Panc1 (cell line): ENCODE data around the gene TRIM31. TPM values are rescaled to one million over a fixed set of nuclear protein-coding genes. Genes with fewer than 3 reads are reported as not detected.
A peak's percentile ranks its signal among the peaks of the same experiment; 100 is the strongest.

Experiments used
- ATAC-seq: fragments of 200-7000 bp; cut with Tn5 transposase; 2 replicates; pipeline ENCODE4 v1.9.1; 2020; ENCODE audit warnings: mild to moderate bottlenecking, moderate library complexity
- BruUV-seq: library from RNA; stranded (reverse); fragments of 400-500 nt; replicated peaks from 2 replicates; lab custom pipeline; 2021; lab: Mats Ljungman, UMichigan
- CTCF ChIA-PET: fragments of 300-600 bp; sonication (Branson Sonifier 250); formaldehyde crosslinking; loops from one replicate; lab custom pipeline; 2022; ENCODE audit warnings: antibody characterized with exemption; lab: Charles Lee
- POLR2A ChIA-PET: fragments of 300-600 bp; sonication (Branson Sonifier 250); formaldehyde crosslinking; loops from one replicate; lab custom pipeline; 2022; ENCODE audit warnings: antibody characterized with exemption; lab: Charles Lee
- DNase-seq: peaks from one replicate; pipeline ENCODE4 v3.0.0-alpha.2; 2010; ENCODE audit warnings: low read depth, low spot score
- H3K27ac ChIP-seq: 2 replicates; pipeline ENCODE4 v1.5.1; 2011; ENCODE audit warnings: mild to moderate bottlenecking, low read length, inconsistent platforms
- H3K27me3 ChIP-seq: fragments of 200-500 bp; sonication (Bioruptor generic); 2 replicates; pipeline ENCODE4 v1.6.0; 2014; ENCODE audit warnings: low read length, inconsistent platforms; ENCODE audit not compliant: control insufficient read depth, insufficient read depth
- H3K36me3 ChIP-seq: fragments of 200-500 bp; sonication (Bioruptor generic); 2 replicates; pipeline ENCODE4 v1.5.1; 2014; ENCODE audit warnings: inconsistent platforms, mild to moderate bottlenecking, low read length, moderate library complexity; ENCODE audit not compliant: control insufficient read depth, insufficient read depth
- H3K4me1 ChIP-seq: 2 replicates; pipeline ENCODE4 v1.5.1; 2011; ENCODE audit warnings: inconsistent platforms, mild to moderate bottlenecking, low read length, moderate library complexity; ENCODE audit not compliant: control insufficient read depth, insufficient read depth
- H3K4me3 ChIP-seq, 2 experiments: 2 replicates each; pipeline ENCODE4 v1.5.1; 2011 to 2012; ENCODE audit warnings: low read depth in 2 of 2, low read length in 2 of 2, mild to moderate bottlenecking in 2 of 2, inconsistent platforms in 1 of 2, moderate library complexity in 1 of 2
- H3K9me3 ChIP-seq: fragments of 200-500 bp; sonication (Bioruptor generic); 2 replicates; pipeline ENCODE4 v1.5.1; 2014; ENCODE audit warnings: low read depth, mild to moderate bottlenecking, inconsistent platforms, low read length, moderate library complexity; ENCODE audit not compliant: control insufficient read depth, insufficient read depth
- CTCF ChIP-seq: fragments of 450-650 bp; IDR thresholded peaks from 2 replicates; pipeline ENCODE4 v1.5.1; 2017; ENCODE audit warnings: mild to moderate bottlenecking
- POLR2AphosphoS5 ChIP-seq: IDR thresholded peaks from 2 replicates; pipeline ENCODE4 v1.6.1; 2012; ENCODE audit warnings: mild to moderate bottlenecking, low read depth, low read length, moderate library complexity
- REST ChIP-seq, 2 experiments: IDR thresholded peaks; 2 replicates each; pipeline ENCODE4 v1.6.1; 2011 to 2012; ENCODE audit warnings: low read depth in 2 of 2, control low read depth in 1 of 2, low read length in 1 of 2, mild to moderate bottlenecking in 1 of 2, moderate library complexity in 1 of 2; ENCODE audit not compliant: insufficient read depth in 1 of 2
- SIN3A ChIP-seq: IDR thresholded peaks from 2 replicates; pipeline ENCODE4 v1.6.1; 2012; ENCODE audit warnings: low read depth, mild to moderate bottlenecking, low read length, moderate library complexity, borderline replicate concordance; ENCODE audit not compliant: insufficient read depth
- TCF7L2 ChIP-seq: IDR thresholded peaks from 2 replicates; pipeline ENCODE4 v1.6.1; 2011; ENCODE audit warnings: mild to moderate bottlenecking, low read depth, low read length, inconsistent platforms
- in situ Hi-C: cut with HindIII; loops from 2 replicates; pipeline ENCODE4 v1.10.0; 2016; ENCODE audit warnings: low sequenced_read_pairs, low pct_unique_long_range_greater_than_20kb
- intact Hi-C: fragments of 100-400 bp; cut with micrococcal nuclease; formaldehyde crosslinking; loops from one replicate; pipeline ENCODE4 v1.10.0; 2022; ENCODE audit not compliant: unreplicated experiment
- total RNA-seq: library from RNA; stranded (reverse); gene quantifications from one replicate; pipeline ENCODE4 v1.2.1, GENCODE V29; 2021; ENCODE audit not compliant: unreplicated experiment

The TRIM31 gene
- total RNA-seq, 1 experiment from 2014 or later = not detected

- ATAC-seq = peak; percentile 63
- no peaks in the 10 kb centered on the region for H3K36me3 ChIP-seq
- ChIA-PET POLR2A (no interaction called here), CTCF (no interaction called here)
- TF ChIP-seq TCF7L2 (no peak), POLR2AphosphoS5 (no peak), REST (IDR thresholded peaks at IDR 0.05; ENCODE audit: insufficient read depth in 1 of 2, low read depth in 2 of 2, low read length in 1 of 2) (no peak), CTCF (no peak), SIN3A (no peak)
- H3K27me3 ChIP-seq = 0 out of 2 replicates have a peak, but pooled peaks cover 2% of the 10 kb centered on the region
- intact Hi-C loops = no loop called here
- H3K9me3 ChIP-seq = no peaks in the 10 kb centered on the region
- H3K4me3 ChIP-seq = no peak overlapping the region
- no TSS peak for BruUV-seq
- in situ Hi-C loops = no loop called here
- DNase-seq = no peak
- no peaks in the 10 kb centered on the region for H3K4me1 ChIP-seq
- H3K27ac ChIP-seq = no peak overlapping the region
Measured at GRCh38 chr6:30091577-30092381, 21.1 kb downstream of the TRIM31 start.

- in situ Hi-C loops = no loop called here
- no peak for DNase-seq
- intact Hi-C loops = no loop called here
- ATAC-seq = no peak
- ChIA-PET POLR2A (no interaction called here), CTCF (interaction anchor here (1.1 kb wide), 1 partner anchor 15 kb away, joined by 3 read pairs; no protein-coding TSS in a partner anchor)
- no peaks in the 10 kb centered on the region for H3K36me3 ChIP-seq
- 0 out of 2 replicates have a peak, but pooled peaks cover 2% of the 10 kb centered on the region for H3K27me3 ChIP-seq
- no TSS peak for BruUV-seq
- no peak overlapping the region for H3K4me3 ChIP-seq
- TF ChIP-seq SIN3A = no peak
- no peak for TF ChIP-seq POLR2AphosphoS5
- TF ChIP-seq CTCF = no peak
- no peak for TF ChIP-seq TCF7L2
- TF ChIP-seq REST (IDR thresholded peaks at IDR 0.05; ENCODE audit: insufficient read depth in 1 of 2, low read depth in 2 of 2, low read length in 1 of 2) = no peak
- H3K4me1 ChIP-seq = no peaks in the 10 kb centered on the region
- no peak overlapping the region for H3K27ac ChIP-seq
- H3K9me3 ChIP-seq = no peaks in the 10 kb centered on the region
Measured at GRCh38 chr6:30087876-30088275, 25.0 kb downstream of the TRIM31 start.
